ENCODE results near the gene FAM9B. TPM values are rescaled to one million over a fixed set of nuclear protein-coding genes. Genes with fewer than 3 reads are reported as not detected.

The FAM9B gene
- total and polyA plus RNA-seq, 2 experiments from 2014 or later = not detected

DNA sequence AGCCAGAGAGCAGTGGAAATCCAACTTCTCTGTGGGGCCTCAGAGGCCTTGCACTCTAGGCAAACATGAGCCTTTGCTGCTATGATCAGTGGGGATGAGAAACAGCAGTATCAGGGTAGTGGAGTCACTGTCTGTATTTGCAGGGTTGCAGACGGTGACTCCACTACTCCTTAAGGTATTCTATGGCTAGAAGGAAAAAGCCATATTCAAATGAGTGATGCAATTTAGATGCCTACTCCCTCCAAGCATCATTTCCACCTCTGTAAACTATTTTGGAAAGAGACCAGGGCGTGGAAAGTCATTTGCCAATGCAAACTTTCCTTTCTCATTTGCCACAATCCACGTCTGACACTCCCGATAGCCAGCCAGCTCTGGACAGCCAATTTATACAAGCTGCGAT is 35.6 kb upstream of the FAM9B start (continued):
- TF ChIP-seq ZNF331 (CRISPR knock-in tag; IDR thresholded peaks at IDR 0.05; ENCODE audit: low read depth) (no peak), NANOG (IDR thresholded peaks at IDR 0.05; ENCODE audit: borderline replicate concordance) (no peak), POLR2AphosphoS5 (IDR thresholded peaks at IDR 0.05; ENCODE audit: low read depth) (no peak), EZH2phosphoT487 (IDR thresholded peaks at IDR 0.05; ENCODE audit: unreplicated experiment) (no peak), JUNB (IDR thresholded peaks at IDR 0.05; ENCODE audit: unreplicated experiment) (no peak), CREB1 (CRISPR knock-in tag; IDR thresholded peaks at IDR 0.05; ENCODE audit: low read depth) (no peak), STAT1 (IDR thresholded peaks at IDR 0.05; ENCODE audit: unreplicated experiment) (no peak)

DNA sequence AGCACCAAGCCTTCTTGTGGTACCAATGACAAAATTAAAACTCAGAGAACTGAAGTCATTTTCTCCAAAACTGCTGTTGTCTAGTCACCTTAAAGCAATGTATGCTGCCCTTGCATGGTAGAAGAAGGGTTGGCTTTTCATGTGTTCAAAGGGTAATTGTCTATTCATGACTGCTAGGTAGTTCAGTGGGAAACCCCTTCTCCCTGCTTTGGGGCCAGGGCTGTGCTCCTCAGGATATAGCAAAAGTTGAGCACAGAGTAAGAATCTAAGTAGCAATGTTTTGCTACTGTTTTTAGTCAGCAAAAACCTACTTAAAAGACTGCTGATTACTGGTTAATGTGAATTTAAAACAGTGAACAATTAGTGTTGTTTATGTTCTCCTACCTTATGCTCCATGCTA is 30.8 kb upstream of the FAM9B start:
- Mint-ChIP-seq H3K4me3 (no peak overlapping the region), H3K27me3 (ENCODE audit: insufficient read depth, low read depth, poor library complexity) (no peaks in the 10 kb centered on the region), H3K36me3 (ENCODE audit: low read depth) (no peaks in the 10 kb centered on the region), H3K4me1 (peaks cover 15% of the 10 kb centered on the region), H3K9me3 (no peaks in the 10 kb centered on the region), H3K27ac (no peak overlapping the region)
- Histone ChIP-seq H3K4me2 (no peak overlapping the region), H3F3A (replicated peaks; ENCODE audit: low read depth) (no peaks in the 10 kb centered on the region), H3K27ac (ENCODE audit: low read depth) (no peak overlapping the region), H3K4me1 (ENCODE audit: insufficient read depth) (no peaks in the 10 kb centered on the region), H3K36me3 (ENCODE audit: insufficient read depth) (no peaks in the 10 kb centered on the region), H3K79me2 (replicated peaks; ENCODE audit: insufficient read depth) (no peaks in the 10 kb centered on the region), H4K20me1 (replicated peaks; ENCODE audit: insufficient read depth) (no peaks in the 10 kb centered on the region), H3K9me2 (ENCODE audit: insufficient read depth) (no peaks in the 10 kb centered on the region), H2AFZ (no peak overlapping the region), H3K4me3 (no peak overlapping the region), H3K27me3 (ENCODE audit: insufficient read depth) (no peaks in the 10 kb centered on the region)
- DNase-seq (ENCODE audit: low spot score) (no peak), ATAC-seq (no peak)
- TF ChIP-seq NANOG (IDR thresholded peaks at IDR 0.05; ENCODE audit: borderline replicate concordance) (no peak), STAT1 (IDR thresholded peaks at IDR 0.05; ENCODE audit: unreplicated experiment) (no peak)
- TF ChIP-seq, protein P1, sequence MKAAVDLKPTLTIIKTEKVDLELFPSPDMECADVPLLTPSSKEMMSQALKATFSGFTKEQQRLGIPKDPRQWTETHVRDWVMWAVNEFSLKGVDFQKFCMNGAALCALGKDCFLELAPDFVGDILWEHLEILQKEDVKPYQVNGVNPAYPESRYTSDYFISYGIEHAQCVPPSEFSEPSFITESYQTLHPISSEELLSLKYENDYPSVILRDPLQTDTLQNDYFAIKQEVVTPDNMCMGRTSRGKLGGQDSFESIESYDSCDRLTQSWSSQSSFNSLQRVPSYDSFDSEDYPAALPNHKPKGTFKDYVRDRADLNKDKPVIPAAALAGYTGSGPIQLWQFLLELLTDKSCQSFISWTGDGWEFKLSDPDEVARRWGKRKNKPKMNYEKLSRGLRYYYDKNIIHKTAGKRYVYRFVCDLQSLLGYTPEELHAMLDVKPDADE (IDR thresholded peaks at IDR 0.05) = no peak
- TF ChIP-seq, protein P2, sequence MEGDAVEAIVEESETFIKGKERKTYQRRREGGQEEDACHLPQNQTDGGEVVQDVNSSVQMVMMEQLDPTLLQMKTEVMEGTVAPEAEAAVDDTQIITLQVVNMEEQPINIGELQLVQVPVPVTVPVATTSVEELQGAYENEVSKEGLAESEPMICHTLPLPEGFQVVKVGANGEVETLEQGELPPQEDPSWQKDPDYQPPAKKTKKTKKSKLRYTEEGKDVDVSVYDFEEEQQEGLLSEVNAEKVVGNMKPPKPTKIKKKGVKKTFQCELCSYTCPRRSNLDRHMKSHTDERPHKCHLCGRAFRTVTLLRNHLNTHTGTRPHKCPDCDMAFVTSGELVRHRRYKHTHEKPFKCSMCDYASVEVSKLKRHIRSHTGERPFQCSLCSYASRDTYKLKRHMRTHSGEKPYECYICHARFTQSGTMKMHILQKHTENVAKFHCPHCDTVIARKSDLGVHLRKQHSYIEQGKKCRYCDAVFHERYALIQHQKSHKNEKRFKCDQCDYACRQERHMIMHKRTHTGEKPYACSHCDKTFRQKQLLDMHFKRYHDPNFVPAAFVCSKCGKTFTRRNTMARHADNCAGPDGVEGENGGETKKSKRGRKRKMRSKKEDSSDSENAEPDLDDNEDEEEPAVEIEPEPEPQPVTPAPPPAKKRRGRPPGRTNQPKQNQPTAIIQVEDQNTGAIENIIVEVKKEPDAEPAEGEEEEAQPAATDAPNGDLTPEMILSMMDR (conservative IDR thresholded peaks at IDR 0.05; ENCODE audit: low read depth in 2 of 2) = no peak

DNA sequence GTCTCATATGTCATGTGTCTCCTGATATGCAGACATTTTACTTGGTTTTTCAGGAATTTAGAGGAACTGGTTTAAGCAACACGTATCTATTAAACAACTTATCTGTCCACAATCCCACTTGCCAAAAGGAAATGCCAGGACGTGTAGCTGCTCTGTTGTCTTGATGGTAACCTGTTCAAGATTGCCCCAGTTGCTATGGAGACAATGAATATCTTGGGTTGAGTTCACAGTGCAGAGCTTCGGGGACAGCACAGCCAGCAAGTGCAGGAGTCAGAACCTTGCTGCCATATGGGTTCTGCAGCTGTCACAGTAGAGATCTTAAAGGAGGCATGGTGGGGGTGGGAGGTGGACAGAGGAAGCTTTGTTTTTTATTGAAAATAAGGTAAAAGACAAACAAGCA is 28.7 kb upstream of the FAM9B start:
- Histone ChIP-seq H3K4me2 (no peak overlapping the region), H3K27ac (ENCODE audit: low read depth) (no peak overlapping the region), H2AFZ (no peak overlapping the region), H3K79me2 (replicated peaks; ENCODE audit: insufficient read depth) (no peaks in the 10 kb centered on the region), H3K4me3 (no peak overlapping the region), H3F3A (replicated peaks; ENCODE audit: low read depth) (no peaks in the 10 kb centered on the region), H4K20me1 (replicated peaks; ENCODE audit: insufficient read depth) (no peaks in the 10 kb centered on the region), H3K36me3 (ENCODE audit: insufficient read depth) (no peaks in the 10 kb centered on the region), H3K4me1 (ENCODE audit: insufficient read depth) (no peaks in the 10 kb centered on the region), H3K27me3 (ENCODE audit: insufficient read depth) (no peaks in the 10 kb centered on the region), H3K9me2 (ENCODE audit: insufficient read depth) (no peaks in the 10 kb centered on the region)
- no peak for ATAC-seq
- Mint-ChIP-seq H3K27me3 (ENCODE audit: insufficient read depth, low read depth, poor library complexity) (no peaks in the 10 kb centered on the region), H3K4me3 (no peak overlapping the region), H3K27ac (no peak overlapping the region), H3K4me1 (peaks cover 7% of the 10 kb centered on the region), H3K9me3 (no peaks in the 10 kb centered on the region), H3K36me3 (ENCODE audit: low read depth) (no peaks in the 10 kb centered on the region)
- no peak for DNase-seq (ENCODE audit: low spot score)
- TF ChIP-seq JUNB (IDR thresholded peaks at IDR 0.05; ENCODE audit: unreplicated experiment) (no peak), ZNF331 (CRISPR knock-in tag; IDR thresholded peaks at IDR 0.05; ENCODE audit: low read depth) (no peak), POLR2AphosphoS5 (IDR thresholded peaks at IDR 0.05; ENCODE audit: low read depth) (no peak), ZNF114 (CRISPR knock-in tag; IDR thresholded peaks at IDR 0.05) (no peak), NANOG (IDR thresholded peaks at IDR 0.05; ENCODE audit: borderline replicate concordance) (no peak)
- TF ChIP-seq, protein P2 (conservative IDR thresholded peaks at IDR 0.05; ENCODE audit: low read depth in 2 of 2) = no peak
